Measurements from ENCODE around the gene ISM1. TPM values are rescaled to one million over a fixed set of nuclear protein-coding genes. Genes with fewer than 3 reads are reported as not detected.
A peak's percentile ranks its signal among the peaks of the same experiment; 100 is the strongest.

ISM1 gene
- total and polyA plus RNA-seq, 2 donors (not counting 1 experiment from before 2014, with no cell fraction given), result 0.10 to 0.17 TPM

DNA sequence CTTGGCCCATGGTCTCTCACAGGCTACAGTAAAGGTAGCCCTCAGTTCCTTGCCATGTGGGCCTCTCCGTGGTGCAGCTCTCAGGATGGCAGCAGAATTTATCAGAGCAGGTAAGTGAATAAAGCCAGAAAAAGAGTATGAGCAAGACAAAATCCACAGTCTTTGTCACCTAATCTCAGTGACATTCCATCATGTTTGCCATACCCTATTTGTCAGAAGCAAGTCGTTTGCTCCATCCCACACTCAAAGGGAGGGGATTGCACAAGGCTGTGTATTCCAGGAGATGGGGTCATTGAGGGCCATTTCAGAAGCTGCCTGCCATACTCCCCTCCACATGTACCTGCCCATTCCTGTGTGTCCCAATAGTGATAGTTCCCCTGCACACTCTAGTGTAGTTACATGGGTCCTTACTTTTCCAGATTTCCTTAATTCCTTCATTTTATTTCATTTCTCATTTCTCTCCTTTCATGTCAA is 24.2 kb downstream of the ISM1 start:
- no peaks in the 10 kb centered on the region for H3K36me3 ChIP-seq (ENCODE audit: control insufficient read depth, insufficient read depth, low read length)
- no peak overlapping the region for H3K4me3 ChIP-seq (replicated peaks in 1 of 4; ENCODE audit: control extremely low read depth in 1 of 4, insufficient read depth in 1 of 4, low read depth in 3 of 4, low read length in 4 of 4)
- no peak for DNase-seq (ENCODE audit: low read depth in 2 of 2)

DNA sequence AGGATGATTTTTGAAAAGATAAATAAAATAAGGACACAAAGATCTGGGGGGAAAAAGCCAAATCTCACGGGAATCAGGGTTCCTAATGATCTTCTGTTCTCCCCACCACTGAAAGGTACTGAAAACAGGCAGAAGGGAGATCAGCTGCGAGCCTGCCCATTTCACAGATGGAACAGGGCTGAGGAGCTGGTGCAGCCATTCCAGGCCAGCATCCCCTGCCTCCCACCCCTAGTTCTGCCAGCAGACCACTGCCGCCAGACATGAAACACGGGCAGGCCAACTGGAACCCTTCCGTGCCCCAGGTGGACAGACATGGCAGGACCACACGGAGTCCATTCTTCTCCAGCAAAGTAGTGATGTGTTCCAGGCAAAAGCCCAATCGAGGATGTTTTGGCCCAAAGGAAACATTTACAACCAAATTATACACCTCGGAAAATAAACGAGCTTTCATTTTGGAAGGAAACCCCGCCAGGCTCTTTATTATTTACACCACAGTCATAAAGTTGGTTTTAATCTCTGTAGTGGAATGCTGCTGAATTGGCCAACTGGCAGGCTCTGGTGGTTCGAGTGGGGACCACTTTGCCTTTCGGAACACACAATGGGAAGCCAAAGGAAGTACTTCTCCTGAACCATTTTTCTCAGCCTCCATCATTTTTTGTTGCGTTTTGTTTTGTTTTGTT is 28.2 kb downstream of the ISM1 start:
- H3K4me1 ChIP-seq (ENCODE audit: control insufficient read depth, extremely low read depth, insufficient read depth, low read length), result no peaks in the 10 kb centered on the region
- no peak overlapping the region for H2AFZ ChIP-seq (ENCODE audit: low read length)
- no peaks in the 10 kb centered on the region for H3K9me3 ChIP-seq (ENCODE audit: control insufficient read depth, insufficient read depth, low read depth, low read length)
- no peak overlapping the region for H3K27ac ChIP-seq (ENCODE audit: insufficient read depth, low read length)
- no peaks in the 10 kb centered on the region for H4K20me1 ChIP-seq (ENCODE audit: control insufficient read depth, extremely low read depth, insufficient read depth, low read length)
- H3K36me3 ChIP-seq (ENCODE audit: control insufficient read depth, insufficient read depth, low read length), result no peaks in the 10 kb centered on the region
- no peaks in the 10 kb centered on the region for H3K79me2 ChIP-seq (ENCODE audit: control insufficient read depth, insufficient read depth, low read length)
- no peak overlapping the region for H3K9ac ChIP-seq (ENCODE audit: insufficient read depth, low read length)
- peak overlapping the region; percentile 29 for H3K4me2 ChIP-seq (ENCODE audit: extremely low read depth, insufficient read depth, low read length)
- TF ChIP-seq, protein P1, sequence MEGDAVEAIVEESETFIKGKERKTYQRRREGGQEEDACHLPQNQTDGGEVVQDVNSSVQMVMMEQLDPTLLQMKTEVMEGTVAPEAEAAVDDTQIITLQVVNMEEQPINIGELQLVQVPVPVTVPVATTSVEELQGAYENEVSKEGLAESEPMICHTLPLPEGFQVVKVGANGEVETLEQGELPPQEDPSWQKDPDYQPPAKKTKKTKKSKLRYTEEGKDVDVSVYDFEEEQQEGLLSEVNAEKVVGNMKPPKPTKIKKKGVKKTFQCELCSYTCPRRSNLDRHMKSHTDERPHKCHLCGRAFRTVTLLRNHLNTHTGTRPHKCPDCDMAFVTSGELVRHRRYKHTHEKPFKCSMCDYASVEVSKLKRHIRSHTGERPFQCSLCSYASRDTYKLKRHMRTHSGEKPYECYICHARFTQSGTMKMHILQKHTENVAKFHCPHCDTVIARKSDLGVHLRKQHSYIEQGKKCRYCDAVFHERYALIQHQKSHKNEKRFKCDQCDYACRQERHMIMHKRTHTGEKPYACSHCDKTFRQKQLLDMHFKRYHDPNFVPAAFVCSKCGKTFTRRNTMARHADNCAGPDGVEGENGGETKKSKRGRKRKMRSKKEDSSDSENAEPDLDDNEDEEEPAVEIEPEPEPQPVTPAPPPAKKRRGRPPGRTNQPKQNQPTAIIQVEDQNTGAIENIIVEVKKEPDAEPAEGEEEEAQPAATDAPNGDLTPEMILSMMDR (conservative IDR thresholded peaks at IDR 0.05 in 1 of 2, IDR thresholded peaks at IDR 0.05 in 1 of 2; ENCODE audit: low read depth in 1 of 2, low read length in 2 of 2), result no peak
- no peak for TF ChIP-seq EZH2 (IDR thresholded peaks at IDR 0.05; ENCODE audit: low read length, missing control alignments)
- no peaks in the 10 kb centered on the region for H3K27me3 ChIP-seq (ENCODE audit: control insufficient read depth, insufficient read depth, low read length)
- no peak for DNase-seq (ENCODE audit: low read depth in 2 of 2)
- H3K4me3 ChIP-seq (replicated peaks in 1 of 4; ENCODE audit: control extremely low read depth in 1 of 4, insufficient read depth in 1 of 4, low read depth in 3 of 4, low read length in 4 of 4), result no peak overlapping the region

More for the DNA sequence above, 24.2 kb downstream of the ISM1 start:
- Histone ChIP-seq H3K27me3 (ENCODE audit: control insufficient read depth, insufficient read depth, low read length) (no peaks in the 10 kb centered on the region), H3K27ac (ENCODE audit: insufficient read depth, low read length) (no peak overlapping the region), H2AFZ (ENCODE audit: low read length) (no peak overlapping the region), H3K79me2 (ENCODE audit: control insufficient read depth, insufficient read depth, low read length) (no peaks in the 10 kb centered on the region), H3K4me2 (ENCODE audit: extremely low read depth, insufficient read depth, low read length) (no peak overlapping the region), H3K9ac (ENCODE audit: insufficient read depth, low read length) (no peak overlapping the region), H4K20me1 (ENCODE audit: control insufficient read depth, extremely low read depth, insufficient read depth, low read length) (no peaks in the 10 kb centered on the region), H3K9me3 (ENCODE audit: control insufficient read depth, insufficient read depth, low read depth, low read length) (no peaks in the 10 kb centered on the region), H3K4me1 (ENCODE audit: control insufficient read depth, extremely low read depth, insufficient read depth, low read length) (no peaks in the 10 kb centered on the region)
- no peak for TF ChIP-seq EZH2 (IDR thresholded peaks at IDR 0.05; ENCODE audit: low read length, missing control alignments)
- TF ChIP-seq, protein P1 (conservative IDR thresholded peaks at IDR 0.05 in 1 of 2, IDR thresholded peaks at IDR 0.05 in 1 of 2; ENCODE audit: low read depth in 1 of 2, low read length in 2 of 2), result no peak

DNA sequence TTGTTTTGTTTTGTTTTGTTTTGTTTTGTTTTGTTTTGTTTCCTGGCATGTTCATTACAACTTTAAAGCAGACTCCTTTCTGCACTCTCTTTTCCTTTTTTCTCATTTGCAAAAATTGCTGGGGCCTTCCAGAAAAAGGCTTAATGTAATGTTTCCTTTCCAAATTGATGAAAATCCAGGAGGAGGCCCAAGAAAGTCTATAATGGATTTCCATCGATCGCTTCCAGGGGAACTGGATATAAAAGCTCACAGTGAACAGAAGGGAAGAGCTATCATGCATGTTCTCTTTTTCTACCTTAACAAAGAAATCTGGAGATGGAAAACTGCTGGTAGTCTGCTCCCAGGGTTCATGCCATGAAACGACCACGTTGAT is 28.7 kb downstream of the ISM1 start:
- Histone ChIP-seq H3K4me1 (ENCODE audit: control insufficient read depth, extremely low read depth, insufficient read depth, low read length) (no peaks in the 10 kb centered on the region), H3K9ac (ENCODE audit: insufficient read depth, low read length) (no peak overlapping the region), H3K27ac (ENCODE audit: insufficient read depth, low read length) (no peak overlapping the region), H3K9me3 (ENCODE audit: control insufficient read depth, insufficient read depth, low read depth, low read length) (no peaks in the 10 kb centered on the region), H3K4me2 (ENCODE audit: extremely low read depth, insufficient read depth, low read length) (no peak overlapping the region), H3K79me2 (ENCODE audit: control insufficient read depth, insufficient read depth, low read length) (no peaks in the 10 kb centered on the region), H3K27me3 (ENCODE audit: control insufficient read depth, insufficient read depth, low read length) (no peaks in the 10 kb centered on the region), H3K4me3 (replicated peaks in 1 of 4; ENCODE audit: control extremely low read depth in 1 of 4, insufficient read depth in 1 of 4, low read depth in 3 of 4, low read length in 4 of 4) (no peak overlapping the region), H4K20me1 (ENCODE audit: control insufficient read depth, extremely low read depth, insufficient read depth, low read length) (no peaks in the 10 kb centered on the region), H3K36me3 (ENCODE audit: control insufficient read depth, insufficient read depth, low read length) (no peaks in the 10 kb centered on the region), H2AFZ (ENCODE audit: low read length) (no peak overlapping the region)
- DNase-seq (ENCODE audit: low read depth in 2 of 2), result no peak
- no peak for TF ChIP-seq EZH2 (IDR thresholded peaks at IDR 0.05; ENCODE audit: low read length, missing control alignments)
- TF ChIP-seq, protein P1 (conservative IDR thresholded peaks at IDR 0.05 in 1 of 2, IDR thresholded peaks at IDR 0.05 in 1 of 2; ENCODE audit: low read depth in 1 of 2, low read length in 2 of 2), result no peak
